ENCODE results near the gene CDKAL1. TPM values are rescaled to one million over a fixed set of nuclear protein-coding genes. Genes with fewer than 3 reads are reported as not detected.
"Not testable (repeated sequence)": the region's sequence is repeated elsewhere in the genome, so short reads cannot be mapped to it uniquely, and the experiment has no call there.

CDKAL1 gene
- total RNA-seq, 1 donor from 2014 or later = 39.6 TPM

DNA sequence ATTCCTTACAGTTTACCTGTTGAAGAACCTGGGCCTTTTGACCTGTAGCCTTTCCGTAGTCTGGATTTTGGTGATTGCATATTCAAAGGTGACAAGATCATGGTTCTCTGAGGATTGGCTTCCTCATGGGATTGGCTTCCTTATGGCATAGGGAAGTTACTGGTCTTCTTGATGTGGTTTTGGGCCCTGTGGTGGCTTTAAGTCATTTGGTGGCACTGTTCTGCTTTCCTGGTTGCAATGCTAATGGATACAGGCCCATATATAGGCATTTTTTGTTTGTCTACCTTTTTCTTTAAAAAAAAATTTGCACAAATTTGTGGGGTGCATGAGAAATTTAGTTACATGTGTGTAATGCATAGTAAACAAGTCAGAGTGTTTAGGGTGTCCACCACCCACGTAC is 185.7 kb downstream of the CDKAL1 start:
- no peak overlapping the region for H3K4me3 Mint-ChIP-seq
- Histone ChIP-seq H3F3A (ENCODE audit: low read depth) (no peaks in the 10 kb centered on the region), H3K9ac (no peak overlapping the region), H4K20me1 (ENCODE audit: low read depth) (no peaks in the 10 kb centered on the region), H3K27me3 (no peaks in the 10 kb centered on the region), H3K9me3 (ENCODE audit: low read depth) (no peaks in the 10 kb centered on the region), H3K4me3 (no peak overlapping the region), H2AFZ (replicated peaks) (no peak overlapping the region), H3K4me1 (peaks cover 8% of the 10 kb centered on the region), H3K27ac (no peak overlapping the region), H3K4me2 (no peak overlapping the region), H3K36me3 (no peaks in the 10 kb centered on the region), H3K79me2 (ENCODE audit: low read depth) (peaks cover 5% of the 10 kb centered on the region)
- peaks cover 3% of the 10 kb centered on the region for H3K4me1 Mint-ChIP-seq
- peak overlapping the region; percentile 19 for H3K27ac Mint-ChIP-seq
- H3K36me3 Mint-ChIP-seq = peaks cover 5% of the 10 kb centered on the region
- DNase-seq (ENCODE audit: low spot score) = no peak
- TF ChIP-seq EZH2phosphoT487 (IDR thresholded peaks at IDR 0.05) (no peak), CTCF (IDR thresholded peaks at IDR 0.05) (no peak), EZH2 (IDR thresholded peaks at IDR 0.05) (no peak)
- H3K9me3 Mint-ChIP-seq = no peaks in the 10 kb centered on the region
- H3K27me3 Mint-ChIP-seq (ENCODE audit: insufficient read depth, low read depth) = peaks cover 6% of the 10 kb centered on the region

GRCh38 chr6:20721121-20721520 is 186.9 kb downstream of the CDKAL1 start:
- H3K27ac ChIP-seq; H3K4me1 Mint-ChIP-seq; H3K27me3 ChIP-seq; DNase-seq (ENCODE audit: low spot score); H4K20me1 ChIP-seq (ENCODE audit: low read depth); H2AFZ ChIP-seq (replicated peaks); H3K4me3 ChIP-seq; H3K79me2 ChIP-seq (ENCODE audit: low read depth); H3K9me3 Mint-ChIP-seq; H3K4me2 ChIP-seq; H3F3A ChIP-seq (ENCODE audit: low read depth); H3K27me3 Mint-ChIP-seq (ENCODE audit: insufficient read depth, low read depth); H3K27ac Mint-ChIP-seq; H3K9ac ChIP-seq; H3K9me3 ChIP-seq (ENCODE audit: low read depth); H3K36me3 Mint-ChIP-seq; H3K4me3 Mint-ChIP-seq; H3K36me3 ChIP-seq; H3K4me1 ChIP-seq: not testable (repeated sequence)

- Histone ChIP-seq H3F3A (ENCODE audit: low read depth) (no peaks in the 10 kb centered on the region), H3K4me1 (peaks cover 7% of the 10 kb centered on the region), H4K20me1 (ENCODE audit: low read depth) (no peaks in the 10 kb centered on the region), H3K27me3 (no peaks in the 10 kb centered on the region), H3K36me3 (no peaks in the 10 kb centered on the region), H3K27ac (no peak overlapping the region), H3K79me2 (ENCODE audit: low read depth) (no peaks in the 10 kb centered on the region), H3K4me3 (no peak overlapping the region), H3K4me2 (no peak overlapping the region), H3K9me3 (ENCODE audit: low read depth) (no peaks in the 10 kb centered on the region), H2AFZ (replicated peaks) (no peak overlapping the region), H3K9ac (no peak overlapping the region)
- Mint-ChIP-seq H3K9me3 (no peaks in the 10 kb centered on the region), H3K4me3 (no peak overlapping the region), H3K36me3 (peaks cover 5% of the 10 kb centered on the region), H3K27me3 (ENCODE audit: insufficient read depth, low read depth) (peaks cover 6% of the 10 kb centered on the region), H3K4me1 (peaks cover 3% of the 10 kb centered on the region), H3K27ac (no peak overlapping the region)
- no peak for DNase-seq (ENCODE audit: low spot score)
- TF ChIP-seq CTCF (IDR thresholded peaks at IDR 0.05) = no peak
- TF ChIP-seq EZH2 (IDR thresholded peaks at IDR 0.05) = no peak
Measured at GRCh38 chr6:20722455-20722854, 188.2 kb downstream of the CDKAL1 start.

DNA sequence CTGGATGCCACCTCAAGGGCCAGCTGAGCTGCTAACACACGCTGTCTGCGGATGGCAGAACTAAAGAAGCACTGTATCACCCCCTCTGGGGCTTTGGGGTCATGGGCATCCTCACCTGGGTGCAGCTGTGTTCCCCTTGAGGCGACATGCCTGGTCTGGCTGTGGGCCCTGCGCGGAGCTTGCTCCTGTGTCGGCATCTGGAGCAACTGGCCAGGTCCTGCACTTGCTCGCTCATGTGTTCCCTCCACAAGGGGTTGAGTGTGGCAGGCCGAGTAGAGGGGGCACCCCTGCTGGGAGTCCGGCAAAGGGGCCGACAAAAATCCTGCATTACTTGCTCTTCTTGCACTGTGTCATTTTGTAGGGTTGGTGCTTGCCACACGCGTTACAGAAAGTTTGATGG is 189.0 kb downstream of the CDKAL1 start:
- peaks cover 3% of the 10 kb centered on the region for H3K4me1 Mint-ChIP-seq
- DNase-seq (ENCODE audit: low spot score) = no peak
- Histone ChIP-seq H4K20me1 (ENCODE audit: low read depth) (no peaks in the 10 kb centered on the region), H3K9me3 (ENCODE audit: low read depth) (no peaks in the 10 kb centered on the region), H3K79me2 (ENCODE audit: low read depth) (no peaks in the 10 kb centered on the region), H3K4me2 (no peak overlapping the region), H3K27ac (no peak overlapping the region), H3K9ac (no peak overlapping the region), H3K27me3 (no peaks in the 10 kb centered on the region), H3K4me3 (no peak overlapping the region), H3F3A (ENCODE audit: low read depth) (no peaks in the 10 kb centered on the region), H3K36me3 (no peaks in the 10 kb centered on the region), H3K4me1 (no peaks in the 10 kb centered on the region), H2AFZ (replicated peaks) (no peak overlapping the region)
- no peaks in the 10 kb centered on the region for H3K9me3 Mint-ChIP-seq
- peaks cover 5% of the 10 kb centered on the region for H3K36me3 Mint-ChIP-seq
- no peak overlapping the region for H3K4me3 Mint-ChIP-seq
- peaks cover 6% of the 10 kb centered on the region for H3K27me3 Mint-ChIP-seq (ENCODE audit: insufficient read depth, low read depth)
- H3K27ac Mint-ChIP-seq = peak overlapping the region; percentile 13
- TF ChIP-seq EZH2phosphoT487 (IDR thresholded peaks at IDR 0.05) = no peak
- no peak for TF ChIP-seq EZH2 (IDR thresholded peaks at IDR 0.05)
- TF ChIP-seq CTCF (IDR thresholded peaks at IDR 0.05) = no peak

Data from neural progenitor cell (in vitro differentiated cells).